Ammon's horn (tissue), 1 donor: ENCODE data around the gene CA4.
A peak's percentile ranks its signal among the peaks of the same experiment; 100 is the strongest.

Experiments
- DNase-seq: peaks from one replicate; pipeline ENCODE4 v3.0.0-alpha.2; 2016; ENCODE audit warnings: low spot score

CA4 gene

DNA sequence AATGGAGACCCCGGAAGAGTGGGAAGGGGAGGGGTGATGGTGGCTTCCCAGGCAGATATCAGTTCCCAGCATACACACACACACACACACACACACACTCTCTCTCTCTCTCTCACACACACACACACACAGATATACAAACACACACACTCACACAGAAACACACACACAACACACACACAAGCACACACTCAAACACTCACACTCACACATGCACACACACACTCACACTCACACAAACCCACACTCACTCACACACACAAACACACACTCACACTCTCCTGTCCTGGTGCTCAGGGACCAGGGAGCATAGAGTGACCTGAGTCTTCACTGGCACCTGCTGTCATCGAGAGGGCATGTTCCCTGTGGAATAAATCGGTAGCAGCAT lies 5.6 kb downstream of the CA4 start:
- DNase-seq = no peak

DNA sequence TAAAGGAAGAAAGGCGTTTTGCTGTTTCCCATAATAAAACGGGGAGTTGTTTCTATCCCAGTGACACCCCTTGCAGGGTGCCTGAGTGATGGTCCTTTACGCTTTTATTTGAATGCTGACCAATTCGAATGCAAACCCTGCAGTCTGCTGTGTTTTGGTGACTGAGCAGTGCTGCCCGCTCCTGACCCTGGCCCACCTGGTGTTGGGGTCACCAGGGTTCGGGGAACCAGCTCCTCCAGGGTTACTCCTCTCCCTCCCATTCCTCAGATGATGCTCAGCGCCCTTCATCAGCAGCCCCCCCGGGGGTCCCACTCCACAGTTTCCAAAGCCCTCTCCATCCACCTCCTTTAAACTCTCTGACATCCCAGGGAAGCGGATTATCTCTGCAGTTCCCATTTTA lies 6.0 kb downstream of the CA4 start:
- DNase-seq = no peak

DNA sequence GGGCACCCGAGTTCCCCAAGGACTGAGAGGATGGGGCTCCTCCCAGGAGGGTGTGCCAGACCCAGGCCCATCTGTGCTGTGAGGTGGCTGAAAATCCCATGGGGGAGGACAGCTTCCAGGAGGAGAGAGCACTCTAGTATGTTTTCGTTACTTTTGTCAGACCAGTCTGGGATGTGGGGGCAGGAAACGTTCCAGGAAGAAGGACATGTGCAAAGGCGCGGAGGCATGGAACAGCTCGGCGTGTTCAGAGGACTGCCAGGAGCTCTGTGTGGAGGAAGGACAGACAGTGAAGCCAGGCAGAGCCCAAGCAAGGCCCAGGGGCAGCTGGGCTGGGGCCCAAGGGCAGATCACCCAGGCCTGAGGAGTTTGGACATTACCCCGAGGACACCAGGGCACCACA lies 7.0 kb downstream of the CA4 start:
- no peak for DNase-seq

DNA sequence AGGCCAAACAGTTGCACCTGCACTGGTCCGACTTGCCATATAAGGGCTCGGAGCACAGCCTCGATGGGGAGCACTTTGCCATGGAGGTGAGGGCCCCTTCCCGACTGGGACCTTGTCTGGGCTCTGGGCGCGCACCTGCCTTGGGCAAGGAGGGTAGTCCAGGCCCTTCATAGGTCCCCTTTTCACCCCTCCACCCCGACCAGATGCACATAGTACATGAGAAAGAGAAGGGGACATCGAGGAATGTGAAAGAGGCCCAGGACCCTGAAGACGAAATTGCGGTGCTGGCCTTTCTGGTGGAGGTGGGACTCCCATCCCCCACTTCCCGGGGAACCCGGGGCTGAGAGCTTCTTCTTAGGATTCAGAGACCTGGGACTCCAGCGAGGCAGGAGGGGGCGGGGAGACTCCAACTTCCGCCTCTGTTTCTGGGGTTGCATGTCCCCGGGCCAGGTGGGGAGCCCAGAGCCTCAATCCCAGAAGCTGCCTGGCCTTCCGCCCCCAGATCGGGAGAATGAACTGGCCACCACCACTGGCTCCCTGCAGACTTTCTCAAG lies 7.8 kb downstream of the CA4 start:
- DNase-seq = no peak

- peak; percentile 1 for DNase-seq
Measured at GRCh38 chr17:60158751-60159478, 9.1 kb downstream of the CA4 start.

DNA sequence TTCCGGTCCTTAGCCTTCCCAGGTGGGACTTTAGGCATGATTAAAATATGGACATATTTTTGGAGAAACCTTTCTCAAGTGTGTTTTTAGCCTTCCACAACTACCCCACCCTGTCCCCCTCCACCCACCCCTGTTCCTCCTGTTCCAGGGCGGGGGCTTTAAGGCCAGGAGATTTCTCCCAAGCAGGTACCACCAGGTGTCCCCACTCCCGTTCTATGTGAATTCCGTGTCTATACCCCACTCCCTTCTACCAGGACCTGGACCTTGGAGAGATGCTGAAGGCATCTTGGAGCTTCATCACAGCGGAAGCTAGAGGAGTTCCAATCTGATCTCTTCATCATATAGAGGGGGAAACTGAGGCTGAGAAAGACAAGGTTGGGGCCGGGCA lies 9.7 kb downstream of the CA4 start:
- no peak for DNase-seq

GRCh38 chr17:60160829-60161501 lies 11.2 kb downstream of the CA4 start:
- DNase-seq = no peak

DNA sequence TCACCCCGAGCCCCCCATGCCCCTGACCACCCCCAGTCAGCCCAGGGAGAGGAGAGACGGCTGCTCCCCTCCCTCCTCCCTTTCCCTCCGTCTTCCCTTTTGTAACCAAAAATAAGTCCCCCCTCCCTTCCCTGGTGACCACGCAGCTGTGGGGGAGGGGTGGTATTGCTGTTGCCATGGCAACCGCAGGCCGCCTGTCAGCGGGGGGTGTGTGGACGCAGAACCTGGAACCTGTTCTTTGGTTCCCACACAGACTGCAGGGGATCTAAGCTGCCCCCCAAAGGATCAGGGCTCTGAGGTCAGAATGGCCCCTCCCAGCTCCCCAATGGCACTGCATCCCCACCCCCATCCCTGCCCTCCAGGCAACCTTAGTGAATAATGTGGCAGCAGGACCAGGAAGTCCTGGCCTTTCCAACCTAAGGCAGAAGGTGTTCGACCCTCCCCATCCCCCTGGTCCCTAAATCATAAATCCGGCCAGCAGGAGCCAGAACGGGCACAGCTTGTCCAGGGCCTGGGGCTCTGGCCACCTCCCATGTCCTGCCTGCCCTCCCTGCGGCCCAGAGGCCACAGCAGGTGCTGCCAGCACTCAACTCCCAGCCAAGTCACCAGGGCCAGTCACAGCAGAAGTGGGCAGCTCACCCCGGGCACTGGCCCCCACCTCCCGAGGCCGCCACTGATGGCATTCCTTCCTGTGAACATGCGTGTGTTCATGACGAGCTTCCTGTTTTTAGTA lies 12.0 kb downstream of the CA4 start:
- no peak for DNase-seq

GRCh38 chr17:60163108-60163784 lies 13.5 kb downstream of the CA4 start:
- DNase-seq = no peak

- DNase-seq = no peak
Measured at GRCh38 chr17:60164164-60164563, 14.4 kb downstream of the CA4 start.

GRCh38 chr17:60164697-60165096 lies 14.9 kb downstream of the CA4 start:
- no peak for DNase-seq

GRCh38 chr17:60165223-60165622 lies 15.4 kb downstream of the CA4 start:
- DNase-seq = no peak

- DNase-seq = no peak
Measured at GRCh38 chr17:60165971-60166370, 16.2 kb downstream of the CA4 start.

- peak; percentile 28 for DNase-seq
Measured at GRCh38 chr17:60167065-60167741, 17.4 kb downstream of the CA4 start.

DNA sequence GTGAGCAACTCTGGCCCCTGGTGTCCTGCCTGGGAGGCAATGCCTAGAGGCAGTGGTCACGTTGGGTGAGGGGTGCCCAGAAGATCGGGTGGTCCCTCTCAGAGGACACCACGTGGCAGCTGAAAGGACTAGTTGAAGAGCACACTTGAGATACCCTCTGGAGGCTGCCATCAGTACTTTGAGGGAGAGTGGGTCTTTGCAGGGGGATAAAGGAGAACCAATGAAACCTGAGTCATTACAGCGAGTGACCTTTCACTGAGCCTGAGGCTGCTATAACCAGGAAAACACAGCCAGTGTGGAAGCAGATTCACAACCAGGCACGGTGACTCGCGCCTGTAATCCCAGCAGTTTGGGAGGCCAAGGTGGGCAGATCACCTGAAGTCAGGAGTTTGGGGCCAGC lies 18.9 kb downstream of the CA4 start:
- DNase-seq = no peak

DNA sequence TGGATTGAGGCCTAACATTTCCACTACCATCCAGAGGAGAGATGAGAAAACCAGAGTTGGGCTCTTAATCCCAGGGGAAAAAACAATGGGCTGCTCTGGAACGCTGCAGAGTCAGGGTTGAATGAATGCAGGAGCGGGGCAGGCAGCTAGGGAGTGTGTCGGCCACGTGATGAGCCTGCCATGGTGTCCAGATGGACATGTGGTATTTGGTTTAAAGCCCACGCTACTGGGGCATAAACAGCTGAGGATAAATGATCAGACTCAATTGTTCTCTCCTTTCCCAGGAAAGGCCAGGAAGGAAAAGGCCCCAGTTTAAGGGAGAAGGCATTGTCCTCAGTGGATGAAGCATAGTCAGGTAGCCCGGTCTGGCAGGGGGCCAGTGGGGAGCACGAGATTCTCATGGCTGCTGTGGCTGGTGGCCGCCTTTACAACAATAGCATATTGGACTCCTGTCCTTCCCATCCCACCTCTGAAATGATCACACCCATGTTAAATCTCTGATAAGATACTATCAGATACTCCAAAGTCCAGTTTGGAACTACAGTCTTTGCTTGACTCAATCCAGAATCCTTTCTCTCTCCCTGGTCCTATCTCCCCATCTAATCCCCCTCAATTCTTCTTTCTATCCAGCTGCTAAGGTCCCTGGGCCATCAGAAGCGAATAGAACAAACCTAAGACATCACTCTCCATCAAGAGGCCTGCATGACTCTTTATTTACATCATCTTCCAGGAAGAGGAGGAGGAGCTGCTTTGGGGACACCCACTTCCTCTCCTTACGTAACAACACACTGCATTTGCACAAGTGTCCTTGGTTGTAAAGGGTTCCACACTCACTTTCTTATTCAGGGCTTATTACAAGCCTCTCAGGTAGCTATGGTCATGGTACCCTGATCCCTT lies 20.4 kb downstream of the CA4 start:
- DNase-seq = peak; percentile 33

GRCh38 chr17:60170835-60171752 lies 21.3 kb downstream of the CA4 start:
- DNase-seq = peak; percentile 75

DNA sequence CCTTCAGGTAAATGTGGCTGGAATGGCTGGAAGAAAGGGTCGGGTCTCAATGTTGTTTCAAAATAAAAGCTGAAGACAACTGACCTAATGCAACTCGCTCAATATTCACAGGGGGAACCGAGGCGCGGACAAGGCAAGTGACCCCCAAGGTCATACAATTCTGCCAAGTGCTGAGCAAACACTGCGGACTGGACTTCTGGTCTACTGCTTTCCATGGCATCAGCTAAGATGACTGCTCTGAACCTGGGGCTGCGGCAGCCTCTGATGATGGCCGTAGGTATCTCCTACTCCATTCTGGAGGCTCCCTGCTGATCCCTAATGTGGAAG lies 21.9 kb downstream of the CA4 start:
- no peak for DNase-seq

DNA sequence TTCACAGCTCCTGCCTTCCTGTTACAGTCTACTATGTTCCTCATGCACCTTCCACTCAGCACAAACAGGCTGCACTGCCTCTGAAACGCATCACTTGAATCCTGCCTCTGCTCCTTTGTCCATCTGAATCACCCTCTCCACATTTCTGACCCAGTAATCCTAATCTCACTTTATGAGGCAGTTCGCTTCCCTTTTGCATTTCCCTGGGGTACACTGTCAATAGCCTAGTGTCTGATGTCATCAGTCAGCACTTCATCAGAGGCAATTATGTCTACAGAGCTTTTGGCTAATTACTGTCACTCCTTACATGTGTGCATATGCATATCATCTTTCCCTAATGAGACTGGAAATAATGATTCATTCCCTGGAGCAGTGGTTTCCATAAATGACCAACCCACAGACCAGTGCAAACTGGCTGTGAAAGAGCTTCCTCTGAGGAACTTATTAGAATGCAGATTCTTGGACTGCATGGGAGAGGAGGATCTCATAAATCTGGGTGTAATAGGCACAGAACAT lies 23.6 kb downstream of the CA4 start:
- no peak for DNase-seq

- DNase-seq = no peak
Measured at GRCh38 chr17:60174035-60174434, 24.3 kb downstream of the CA4 start.
